Pancreas (tissue), 10 donors: ENCODE data around the gene PDLIM3. TPM values are rescaled to one million over a fixed set of nuclear protein-coding genes. Genes with fewer than 3 reads are reported as not detected.
"Not testable (repeated sequence)": the region's sequence is repeated elsewhere in the genome, so short reads cannot be mapped to it uniquely, and the experiment has no call there.

Experiments
- ATAC-seq, 4 donors: fragments of 200-7000 bp; cut with Tn5 transposase; one replicate each; pipeline versions ENCODE4 v1.8.0 to v1.9.1; 2020; ENCODE audit warnings: mild to moderate bottlenecking in 4 of 4, moderate library complexity in 4 of 4
- DNase-seq, 6 donors: peaks; one replicate each; pipeline ENCODE4 v3.0.0-alpha.2; 2020
- FAIRE-seq: peaks from 2 replicates; lab custom pipeline; 2012; peaks lifted over from hg19 to GRCh38; lab: Jason Lieb, UNC
- H3K27ac ChIP-seq, 4 donors: fragments of 200-600 bp; sonication (generic); 1 replicate in 3 of 4; 2 replicates in 1 of 4; pipeline versions ENCODE4 v1.5.0 to v1.8.0; 2020
- H3K27me3 ChIP-seq, 4 donors: fragments of 200-600 bp; one replicate each; pipeline ENCODE4 v1.8.0; 2021
- H3K36me3 ChIP-seq, 3 donors: fragments of 200-600 bp; sonication (generic) in 1 of 3; one replicate each; pipeline versions ENCODE4 v1.5.0 to v1.8.0; 2020 to 2021
- H3K4me1 ChIP-seq, 3 donors: fragments of 200-600 bp; one replicate each; pipeline ENCODE4 v1.8.0; 2021
- H3K4me3 ChIP-seq, 4 donors: fragments of 200-600 bp; sonication (generic) in 2 of 4; one replicate each; pipeline versions ENCODE4 v1.5.0 to v1.8.0; 2020 to 2021
- H3K9me3 ChIP-seq, 4 donors: fragments of 200-600 bp; one replicate each; pipeline ENCODE4 v1.8.0; 2021
- CTCF ChIP-seq, 4 donors: fragments of 200-600 bp; sonication (generic) in 3 of 4; IDR thresholded peaks; one replicate each; pipeline versions ENCODE4 v1.5.0 to v1.8.0; 2021; ENCODE audit warnings: antibody characterized with exemption in 4 of 4
- WGBS, 2 donors: extraction: QIAGEN DNeasy Blood & Tissue Kit; methylation state at CpG; one replicate each; pipeline ENCODE4 v1.1.7; 2013; 5-methylcytosine and 5-hydroxymethylcytosine counted together
- intact Hi-C, 3 donors: fragments of 100-400 bp; cut with DNase I; formaldehyde crosslinking; loops; one replicate each; pipeline versions ENCODE4 v1.11.1 to v1.14.2; 2022
- polyA plus RNA-seq, 2 donors: library from polyadenylated mRNA; stranded (reverse); fragments of 200-250 nt; gene quantifications; one replicate each; pipeline ENCODE4 v1.2.3, GENCODE V29; 2013
- total RNA-seq, 6 donors: library from RNA; stranded (reverse); fragmentation: NEBNext Ultra II Directional in 4 of 6; extraction: Animal tissue kit (Norgen Biotek cat#: 25700) in 4 of 6; gene quantifications; one replicate each; pipeline versions ENCODE4 v1.2.1 to v1.2.4, GENCODE V29; 2021 to 2023
- donor health status: healthy with polysubstance abuse.
- donor health status: DM: no; HTN: no; CAD: no; lungs with moderate emphysema.
- donor health status: DM: no; HTN: no; CAD: no.
- donor health status: control.
- donor health status: control.
- donor health status: Bipolar disorder and iron deficiency.
- donor health status: DM: yes; HTN: yes; CAD: no.
- donor health status: DM: no; HTN: no; CAD: no.
- donor health status: DM: no; HTN: no; CAD: no.
- donor health status: DM: yes; HTN: yes; CAD: no.

Gene PDLIM3
- total and polyA plus RNA-seq, 8 donors: 6.3 to 50.5 (median 18.9) TPM

GRCh38 chr4:185532293-185532692 is 3.0 kb downstream of the PDLIM3 start:
- Histone ChIP-seq H3K36me3 (no peaks in the 10 kb centered on the region), H3K4me1 (no peaks in the 10 kb centered on the region), H3K27ac (no peak overlapping the region), H3K27me3 (peaks cover 0 to 4% (median 0%) of the 10 kb centered on the region in 4 donors), H3K9me3 (no peaks in the 10 kb centered on the region), H3K4me3 (no peak overlapping the region)
- intact Hi-C loops: no loop called here
- ATAC-seq: no peak
- no peak for DNase-seq
- 82 to 90% methylated on average over 7 of the region's 7 CpGs for WGBS, 2 donors
- FAIRE-seq: no peak
- no peak for TF ChIP-seq CTCF (IDR thresholded peaks at IDR 0.05)

GRCh38 chr4:185531654-185532053 is 3.7 kb downstream of the PDLIM3 start:
- ATAC-seq, H3K27ac ChIP-seq, H3K4me1 ChIP-seq, DNase-seq, H3K4me3 ChIP-seq, H3K27me3 ChIP-seq, FAIRE-seq, intact Hi-C loops, H3K9me3 ChIP-seq, H3K36me3 ChIP-seq: not testable (repeated sequence)
- WGBS, 2 donors: 91 to 93% methylated on average over 11 of the region's 11 CpGs

- no peak for TF ChIP-seq CTCF (IDR thresholded peaks at IDR 0.05)
- intact Hi-C loops: no loop called here
- H3K36me3 ChIP-seq: no peaks in the 10 kb centered on the region
- DNase-seq (no peak), ATAC-seq (peak in 1 of 4 donors; percentile 24), FAIRE-seq (no peak)
- no peaks in the 10 kb centered on the region for H3K9me3 ChIP-seq
- H3K27ac ChIP-seq: no peak overlapping the region
- H3K4me3 ChIP-seq: no peak overlapping the region
- 56 to 66% methylated on average over 8 of the region's 8 CpGs for WGBS, 2 donors
- no peaks in the 10 kb centered on the region for H3K4me1 ChIP-seq
- H3K27me3 ChIP-seq: peaks cover 0 to 4% (median 0%) of the 10 kb centered on the region in 4 donors
Observed at GRCh38 chr4:185529413-185529812, 5.9 kb downstream of the PDLIM3 start.

- DNase-seq (no peak), ATAC-seq (no peak), FAIRE-seq (no peak)
- H3K36me3 ChIP-seq: no peaks in the 10 kb centered on the region
- intact Hi-C loops: no loop called here
- H3K27ac ChIP-seq: no peak overlapping the region
- WGBS, 2 donors: 84 to 89% methylated on average over 5 of the region's 5 CpGs
- no peak overlapping the region for H3K4me3 ChIP-seq
- H3K9me3 ChIP-seq: no peaks in the 10 kb centered on the region
- no peak for TF ChIP-seq CTCF (IDR thresholded peaks at IDR 0.05)
- H3K27me3 ChIP-seq: no peaks in the 10 kb centered on the region
- no peaks in the 10 kb centered on the region for H3K4me1 ChIP-seq
Observed at GRCh38 chr4:185524888-185525863, 10.1 kb downstream of the PDLIM3 start.

GRCh38 chr4:185523862-185524261 is 11.4 kb downstream of the PDLIM3 start:
- ATAC-seq (no peak), FAIRE-seq (no peak), DNase-seq (no peak)
- no peaks in the 10 kb centered on the region for H3K27me3 ChIP-seq
- H3K4me1 ChIP-seq: no peaks in the 10 kb centered on the region
- no peaks in the 10 kb centered on the region for H3K9me3 ChIP-seq
- intact Hi-C loops: no loop called here
- no peak for TF ChIP-seq CTCF (IDR thresholded peaks at IDR 0.05)
- H3K36me3 ChIP-seq: no peaks in the 10 kb centered on the region
- no peak overlapping the region for H3K4me3 ChIP-seq
- 82 to 83% methylated on average over 7 of the region's 7 CpGs for WGBS, 2 donors
- H3K27ac ChIP-seq: no peak overlapping the region
